H1 (cell line): ENCODE data around the gene RPP30. TPM values are rescaled to one million over a fixed set of nuclear protein-coding genes. Genes with fewer than 3 reads are reported as not detected.

Source experiments
- CTCF ChIA-PET: fragments of 300-600 bp; sonication (Branson Sonifier 250); formaldehyde crosslinking; loops from one replicate; lab custom pipeline; 2021; ENCODE audit not compliant: partially characterized antibody; lab: Charles Lee
- POLR2A ChIA-PET: fragments of 300-600 bp; sonication (Branson Sonifier 250); formaldehyde crosslinking; loops from one replicate; lab custom pipeline; 2021; ENCODE audit warnings: inconsistent platforms; ENCODE audit not compliant: partially characterized antibody; lab: Charles Lee
- DNase-seq, 2 experiments: peaks; one replicate each; pipeline versions ENCODE4 v3.0.0 to v3.0.0-alpha.2; 2010 to 2022; ENCODE audit warnings: low spot score in 2 of 2, low read depth in 1 of 2, mixed read lengths in 1 of 2
- FAIRE-seq: peaks from 2 replicates; lab custom pipeline; 2011; peaks lifted over from hg19 to GRCh38; lab: Jason Lieb, UNC
- H2AFZ ChIP-seq: 2 replicates; pipeline ENCODE4 v1.8.1; 2012; ENCODE audit warnings: low read length, inconsistent platforms
- H2AK5ac ChIP-seq: 2 replicates; pipeline ENCODE4 v1.6.1; 2013; ENCODE audit warnings: low read depth, low read length
- H2BK120ac ChIP-seq: replicated peaks from 2 replicates; pipeline ENCODE3; 2013; ENCODE audit warnings: low read depth, low read length, inconsistent platforms
- H2BK12ac ChIP-seq: 2 replicates; pipeline ENCODE4 v1.6.1; 2013; ENCODE audit warnings: low read depth, low read length
- H2BK15ac ChIP-seq: 2 replicates; pipeline ENCODE4 v1.6.1; 2013; ENCODE audit warnings: low read length
- H2BK20ac ChIP-seq: 2 replicates; pipeline ENCODE4 v1.6.1; 2013; ENCODE audit warnings: low read length
- H2BK5ac ChIP-seq: 2 replicates; pipeline ENCODE4 v1.6.1; 2013; ENCODE audit warnings: low read depth, low read length
- H3K14ac ChIP-seq: 2 replicates; pipeline ENCODE4 v1.6.1; 2013; ENCODE audit warnings: inconsistent platforms; ENCODE audit not compliant: insufficient read length
- H3K18ac ChIP-seq: 2 replicates; pipeline ENCODE4 v1.6.1; 2013; ENCODE audit warnings: low read length; ENCODE audit errors: extremely low read depth
- H3K23ac ChIP-seq: 2 replicates; pipeline ENCODE4 v1.6.1; 2013; ENCODE audit warnings: inconsistent platforms; ENCODE audit not compliant: insufficient read length
- H3K23me2 ChIP-seq: 2 replicates; pipeline ENCODE4 v1.6.1; 2013; ENCODE audit warnings: low read depth, low read length
- H3K27ac ChIP-seq: 2 replicates; pipeline ENCODE4 v1.6.1; 2011; ENCODE audit warnings: low read depth, low read length, inconsistent platforms
- H3K27me3 ChIP-seq, 4 experiments: replicated peaks in 1 of 4; 1 replicate in 1 of 4; 2 replicates in 3 of 4; pipeline versions ENCODE4 v1.6.1 to v1.8.1; 2011 to 2013; ENCODE audit warnings: low read length in 3 of 4, mild to moderate bottlenecking in 3 of 4, inconsistent platforms in 2 of 4, mixed read lengths in 2 of 4, moderate library complexity in 1 of 4; ENCODE audit not compliant: control insufficient read depth in 3 of 4, insufficient read depth in 3 of 4; ENCODE audit errors: extremely low read depth in 1 of 4
- H3K36me3 ChIP-seq, 4 experiments: 2 replicates each; pipeline versions ENCODE4 v1.6.1 to v1.8.1; 2011 to 2013; ENCODE audit warnings: mild to moderate bottlenecking in 4 of 4, low read length in 3 of 4, moderate library complexity in 2 of 4, control low read depth in 1 of 4, inconsistent platforms in 1 of 4; ENCODE audit not compliant: insufficient read depth in 4 of 4, control insufficient read depth in 2 of 4
- H3K4ac ChIP-seq: replicated peaks from 2 replicates; pipeline ENCODE3; 2013; ENCODE audit warnings: low read length, low read depth, mixed read lengths, inconsistent platforms; ENCODE audit not compliant: insufficient read length
- H3K4me1 ChIP-seq, 4 experiments: replicated peaks in 1 of 4; 1 replicate in 1 of 4; 2 replicates in 3 of 4; pipeline versions ENCODE4 v1.6.1 to v1.8.1; 2011 to 2013; ENCODE audit warnings: low read length in 3 of 4, inconsistent platforms in 2 of 4, mixed read lengths in 1 of 4; ENCODE audit not compliant: insufficient read depth in 4 of 4, control insufficient read depth in 3 of 4
- H3K4me2 ChIP-seq, 2 experiments: 2 replicates each; pipeline versions ENCODE4 v1.6.1 to v1.8.1; 2011 to 2013; ENCODE audit warnings: low read depth in 2 of 2, low read length in 2 of 2, control low read depth in 1 of 2, inconsistent platforms in 1 of 2, mild to moderate bottlenecking in 1 of 2; ENCODE audit not compliant: insufficient read depth in 1 of 2
- H3K4me3 ChIP-seq, 4 experiments: fragments of 200-600, 300-600 bp in 1 of 4; sonication (generic), shearing (Covaris generic), sonication (Bioruptor Twin) in 1 of 4; 2 replicates each; pipeline versions ENCODE4 v1.5.1 to v1.8.1; 2011 to 2016; ENCODE audit warnings: low read length in 4 of 4, low read depth in 3 of 4, control low read depth in 2 of 4, inconsistent platforms in 2 of 4, mild to moderate bottlenecking in 2 of 4, mixed read lengths in 1 of 4, moderate library complexity in 1 of 4; ENCODE audit not compliant: insufficient read depth in 2 of 4; ENCODE audit errors: extremely low read depth in 1 of 4
- H3K56ac ChIP-seq: replicated peaks from 2 replicates; pipeline ENCODE3; 2013; ENCODE audit warnings: low read depth, mild to moderate bottlenecking, mixed read lengths, low read length, inconsistent platforms; ENCODE audit not compliant: insufficient read length
- H3K79me1 ChIP-seq: 2 replicates; pipeline ENCODE4 v1.6.1; 2013; ENCODE audit warnings: low read depth, low read length, control low read depth
- H3K79me2 ChIP-seq, 2 experiments: 2 replicates each; pipeline versions ENCODE4 v1.6.1 to v1.8.1; 2012 to 2013; ENCODE audit warnings: low read length in 2 of 2, mild to moderate bottlenecking in 2 of 2, inconsistent platforms in 1 of 2; ENCODE audit not compliant: insufficient read depth in 2 of 2, control insufficient read depth in 1 of 2
- H3K9ac ChIP-seq, 4 experiments: replicated peaks in 1 of 4; 1 replicate in 1 of 4; 2 replicates in 3 of 4; pipeline versions ENCODE4 v1.6.1 to v1.8.1; 2011 to 2013; ENCODE audit warnings: low read depth in 3 of 4, low read length in 3 of 4, control low read depth in 2 of 4, mild to moderate bottlenecking in 2 of 4, moderate library complexity in 2 of 4, inconsistent platforms in 1 of 4; ENCODE audit errors: extremely low read depth in 1 of 4
- H3K9me3 ChIP-seq, 2 experiments: 2 replicates each; pipeline versions ENCODE4 v1.6.1 to v1.8.1; 2012 to 2013; ENCODE audit warnings: mild to moderate bottlenecking in 2 of 2, moderate library complexity in 2 of 2, control low read depth in 1 of 2, inconsistent platforms in 1 of 2, low read depth in 1 of 2, low read length in 1 of 2, mixed read lengths in 1 of 2; ENCODE audit not compliant: insufficient read depth in 2 of 2
- H4K20me1 ChIP-seq, 2 experiments: replicated peaks in 1 of 2; 2 replicates each; pipeline versions ENCODE3 to v1.8.1; 2011 to 2013; ENCODE audit warnings: inconsistent platforms in 2 of 2, low read length in 2 of 2, mild to moderate bottlenecking in 1 of 2; ENCODE audit not compliant: insufficient read depth in 2 of 2, control insufficient read depth in 1 of 2
- H4K5ac ChIP-seq: 2 replicates; pipeline ENCODE4 v1.6.1; 2013; ENCODE audit warnings: low read length, low read depth, mixed read lengths, inconsistent platforms; ENCODE audit not compliant: insufficient read length
- H4K8ac ChIP-seq: 2 replicates; pipeline ENCODE4 v1.8.0; 2013; ENCODE audit warnings: mild to moderate bottlenecking, moderate library complexity, low read length, inconsistent platforms; ENCODE audit not compliant: insufficient read depth; ENCODE audit errors: extremely low read depth
- H4K91ac ChIP-seq: replicated peaks from 2 replicates; pipeline ENCODE3; 2013; ENCODE audit warnings: low read length, mixed read lengths, inconsistent platforms; ENCODE audit not compliant: insufficient read length
- E2F6 ChIP-seq: IDR thresholded peaks from 2 replicates; pipeline ENCODE4 v1.6.1; 2012; ENCODE audit warnings: inconsistent platforms
- HDAC6 ChIP-seq: IDR thresholded peaks from one replicate; pipeline ENCODE4 v1.7.1; 2012; ENCODE audit warnings: low read depth, mild to moderate bottlenecking, inconsistent platforms, low read length, moderate library complexity
- JUN ChIP-seq: IDR thresholded peaks from 2 replicates; pipeline ENCODE4 v1.6.1; 2011; ENCODE audit warnings: low read depth, mild to moderate bottlenecking, improper control_type of control experiment, low read length
- KDM4A ChIP-seq: IDR thresholded peaks from one replicate; pipeline ENCODE4 v1.7.1; 2012; ENCODE audit warnings: low read depth, mild to moderate bottlenecking, moderate library complexity, low read length, inconsistent platforms; ENCODE audit not compliant: severe bottlenecking
- RFX5 ChIP-seq: IDR thresholded peaks from 2 replicates; pipeline ENCODE4 v1.6.1; 2011; ENCODE audit warnings: low read depth, low read length, improper control_type of control experiment, borderline replicate concordance
- SP4 ChIP-seq: IDR thresholded peaks from 2 replicates; pipeline ENCODE4 v1.6.1; 2012; ENCODE audit warnings: low read length, inconsistent platforms
- WGBS, 2 experiments: shearing (Covaris generic) in 1 of 2; methylation state at CpG; one replicate each; pipeline versions ENCODE4 v1.1.6 to v1.1.7; 2013 to 2015; ENCODE audit warnings: low lambda C conversion rate in 2 of 2, mixed read lengths in 2 of 2, inconsistent platforms in 1 of 2, low coverage in 1 of 2, missing lambda C conversion rate in 1 of 2; ENCODE audit not compliant: insufficient replicate concordance in 2 of 2, insufficient coverage in 1 of 2, insufficient read length in 1 of 2; ENCODE audit errors: extremely low coverage in 1 of 2, missing lambda C conversion rate in 1 of 2; 5-methylcytosine and 5-hydroxymethylcytosine counted together
- polyA plus RNA-seq, 7 experiments: library from polyadenylated mRNA; depleted of rRNA in 3 of 7; stranded (reverse) in 5 of 7; unstranded in 2 of 7; fragments of >200 nt in 5 of 7; fragments of 200-250 nt in 2 of 7; gene quantifications; 1 replicate in 5 of 7; 2 replicates in 1 of 7; 4 replicates in 1 of 7; pipeline versions ENCODE4 v1.2.1 to v1.2.3, GENCODE V29; 2011 to 2013; ENCODE audit warnings: missing spikeins in 2 of 7, mixed read lengths in 2 of 7
- total RNA-seq: library from RNA; stranded (reverse); fragmentation: NEBNext Ultra II Directional; extraction: Animal tissue kit (Norgen Biotek cat#: 25700); gene quantifications from 2 replicates; pipeline ENCODE4 v1.2.1, GENCODE V29; 2021

The RPP30 gene
- total and polyA plus RNA-seq, 2 of the 8 experiments (the other 6 are each of a cell fraction or from before 2014, with no cell fraction given), result 38.9 to 79.7 TPM

GRCh38 chr10:90913774-90914420 lies 42.1 kb downstream of the RPP30 start:
- no peaks in the 10 kb centered on the region for H3K36me3 ChIP-seq
- H4K91ac ChIP-seq, result no peak overlapping the region
- H3K79me2 ChIP-seq, result no peaks in the 10 kb centered on the region
- no peak overlapping the region for H2BK12ac ChIP-seq
- no peak overlapping the region for H3K27ac ChIP-seq
- no peaks in the 10 kb centered on the region for H3K79me1 ChIP-seq
- H2BK20ac ChIP-seq, result no peak overlapping the region
- H3K23ac ChIP-seq, result no peak overlapping the region
- H4K5ac ChIP-seq, result no peak overlapping the region
- no peak overlapping the region for H3K9ac ChIP-seq
- no peak overlapping the region for H4K8ac ChIP-seq
- TF ChIP-seq E2F6 (no peak), SP4 (no peak), JUN (no peak), RFX5 (no peak), HDAC6 (no peak), KDM4A (no peak)
- POLR2A ChIA-PET, result no interaction called here
- no peaks in the 10 kb centered on the region; a peak in 1 of 4 replicates for H3K9me3 ChIP-seq
- no peak overlapping the region for H3K18ac ChIP-seq
- peaks cover 0 to 2% of the 10 kb centered on the region in 2 experiments for H4K20me1 ChIP-seq
- H3K4ac ChIP-seq, result no peak overlapping the region
- no peak overlapping the region for H2BK5ac ChIP-seq
- H2AK5ac ChIP-seq, result no peak overlapping the region
- no peak overlapping the region for H2BK120ac ChIP-seq
- no peaks in the 10 kb centered on the region for H3K4me1 ChIP-seq
- WGBS, 2 experiments, result 89% methylated on average over 2 of the region's 2 CpGs; no CpG with 5 or more reads in 1 of the 2 experiments
- H3K14ac ChIP-seq, result no peak overlapping the region
- FAIRE-seq (no peak), DNase-seq (no peak)
- H3K4me3 ChIP-seq, result no peak overlapping the region
- CTCF ChIA-PET, result interaction anchor here (0.7 to 4.3 kb wide), 6 partner anchors 8 to 382 kb away, joined by 3 to 51 read pairs (median 18); partner anchors contain the start of gene ANKRD1
- H2BK15ac ChIP-seq, result no peak overlapping the region
- H2AFZ ChIP-seq, result no peak overlapping the region
- no peaks in the 10 kb centered on the region for H3K23me2 ChIP-seq
- H3K4me2 ChIP-seq, result no peak overlapping the region
- peaks cover 49 to 66% (median 64%) of the 10 kb centered on the region in 4 experiments for H3K27me3 ChIP-seq
- H3K56ac ChIP-seq, result no peak overlapping the region
